Uterus (tissue), 4 donors: Measurements from ENCODE around the gene CLIP2. TPM values are rescaled to one million over a fixed set of nuclear protein-coding genes. Genes with fewer than 3 reads are reported as not detected.

ENCODE experiments used
- DNase-seq, 2 donors: peaks; one replicate each; pipeline ENCODE4 v3.0.0-alpha.2; 2019 to 2020
- H3K27ac ChIP-seq, 2 donors: fragments of 200-600 bp; sonication (generic); 1 replicate in 1 of 2; 2 replicates in 1 of 2; pipeline ENCODE4 v1.5.1; 2016 to 2018
- H3K27me3 ChIP-seq, 2 donors: fragments of 200-600 bp; sonication (generic); one replicate each; pipeline ENCODE4 v1.5.1; 2018 to 2019; ENCODE audit warnings: control low read depth in 1 of 2
- H3K36me3 ChIP-seq, 2 donors: fragments of 200-600 bp; sonication (generic); one replicate each; pipeline ENCODE4 v1.5.1; 2019; ENCODE audit warnings: control low read depth in 1 of 2
- H3K4me1 ChIP-seq, 2 donors: fragments of 200-600 bp; sonication (generic); one replicate each; pipeline ENCODE4 v1.5.1; 2018 to 2019; ENCODE audit warnings: control low read depth in 1 of 2
- H3K4me3 ChIP-seq, 2 donors: fragments of 200-600 bp; sonication (generic); 1 replicate in 1 of 2; 2 replicates in 1 of 2; pipeline ENCODE4 v1.5.1; 2018 to 2019; ENCODE audit warnings: mild to moderate bottlenecking in 1 of 2
- H3K9me3 ChIP-seq, 2 donors: fragments of 200-600 bp; sonication (generic); one replicate each; pipeline ENCODE4 v1.5.1; 2019; ENCODE audit warnings: control low read depth in 1 of 2
- CTCF ChIP-seq, 4 experiments: fragments of 200-600 bp in 2 of 4; fragments of 450-650 bp in 2 of 4; sonication (generic) in 2 of 4; IDR thresholded peaks; one replicate each; pipeline ENCODE4 v1.5.1; 2016 to 2019; ENCODE audit warnings: antibody characterized with exemption in 4 of 4, mild to moderate bottlenecking in 2 of 4, moderate library complexity in 1 of 4
- POLR2A ChIP-seq, 2 donors: fragments of 450-650 bp; IDR thresholded peaks; one replicate each; pipeline ENCODE4 v1.6.1; 2016; ENCODE audit warnings: antibody characterized with exemption in 2 of 2, mild to moderate bottlenecking in 1 of 2, moderate library complexity in 1 of 2
- intact Hi-C: fragments of 100-400 bp; cut with DNase I; formaldehyde crosslinking; loops from one replicate; pipeline ENCODE4 v1.15.1; 2023; ENCODE audit warnings: low total_unique reads
- total RNA-seq, 4 donors: library from RNA; depleted of rRNA in 3 of 4; stranded (reverse); fragments of >200 nt in 3 of 4; gene quantifications; one replicate each; pipeline versions ENCODE4 v1.1.0 to v1.2.4, GENCODE V29; 2014 to 2023
- donor health status: DM: yes; HTN: yes; CAD: no.

Gene CLIP2
- total RNA-seq, 4 donors from 2014 or later: 20.3 to 41.8 (median 28.4) TPM

GRCh38 chr7:74256491-74257408 is 32.5 kb upstream of the CLIP2 start:
- DNase-seq: peak in 1 of 2 donors; percentile 34
- no peaks in the 10 kb centered on the region for H3K27me3 ChIP-seq
- no peaks in the 10 kb centered on the region for H3K36me3 ChIP-seq
- H3K4me1 ChIP-seq: peaks cover 0 to 8% of the 10 kb centered on the region in 2 donors
- H3K4me3 ChIP-seq: no peak overlapping the region
- intact Hi-C loops: no loop called here
- peak overlapping the region in 1 of 2 donors; percentile 57 for H3K27ac ChIP-seq
- H3K9me3 ChIP-seq: no peaks in the 10 kb centered on the region
- TF ChIP-seq POLR2A (IDR thresholded peaks at IDR 0.05): no peak
- TF ChIP-seq CTCF (IDR thresholded peaks at IDR 0.05): no peak

- Histone ChIP-seq H3K27ac (no peak overlapping the region), H3K36me3 (no peaks in the 10 kb centered on the region), H3K27me3 (no peaks in the 10 kb centered on the region), H3K4me1 (no peaks in the 10 kb centered on the region), H3K9me3 (no peaks in the 10 kb centered on the region), H3K4me3 (no peak overlapping the region)
- DNase-seq: no peak
- TF ChIP-seq CTCF (IDR thresholded peaks at IDR 0.05) (no peak), POLR2A (IDR thresholded peaks at IDR 0.05) (no peak)
- intact Hi-C loops: no loop called here
Observed at GRCh38 chr7:74258639-74259038, 30.6 kb upstream of the CLIP2 start.

GRCh38 chr7:74262639-74263398 is 26.4 kb upstream of the CLIP2 start:
- Histone ChIP-seq H3K4me3 (no peak overlapping the region), H3K27me3 (no peaks in the 10 kb centered on the region), H3K4me1 (no peaks in the 10 kb centered on the region), H3K27ac (no peak overlapping the region), H3K9me3 (no peaks in the 10 kb centered on the region), H3K36me3 (no peaks in the 10 kb centered on the region)
- no peak for TF ChIP-seq POLR2A (IDR thresholded peaks at IDR 0.05)
- intact Hi-C loops: no loop called here
- DNase-seq: no peak

GRCh38 chr7:74263399-74264120 is 25.6 kb upstream of the CLIP2 start:
- DNase-seq: no peak
- Histone ChIP-seq H3K4me3 (no peak overlapping the region), H3K27me3 (no peaks in the 10 kb centered on the region), H3K27ac (no peak overlapping the region), H3K9me3 (no peaks in the 10 kb centered on the region), H3K4me1 (no peaks in the 10 kb centered on the region), H3K36me3 (no peaks in the 10 kb centered on the region)
- no peak for TF ChIP-seq POLR2A (IDR thresholded peaks at IDR 0.05)
- no peak for TF ChIP-seq CTCF (IDR thresholded peaks at IDR 0.05)
- intact Hi-C loops: no loop called here

GRCh38 chr7:74266191-74266963 is 22.8 kb upstream of the CLIP2 start:
- DNase-seq: no peak
- H3K9me3 ChIP-seq: no peaks in the 10 kb centered on the region
- H3K27ac ChIP-seq: no peak overlapping the region
- no peaks in the 10 kb centered on the region for H3K4me1 ChIP-seq
- no peak for TF ChIP-seq CTCF (IDR thresholded peaks at IDR 0.05)
- no peak for TF ChIP-seq POLR2A (IDR thresholded peaks at IDR 0.05)
- no peak overlapping the region for H3K4me3 ChIP-seq
- no peaks in the 10 kb centered on the region for H3K36me3 ChIP-seq
- intact Hi-C loops: no loop called here
- no peaks in the 10 kb centered on the region for H3K27me3 ChIP-seq
